GM21528 (cell line): ENCODE measurements around the gene ACACB.
A peak's percentile ranks its signal among the peaks of the same experiment; 100 is the strongest.
"Not testable (repeated sequence)": the region's sequence is repeated elsewhere in the genome, so short reads cannot be mapped to it uniquely, and the experiment has no call there.

ENCODE experiments used
- ATAC-seq: cut with Tn5 transposase; IDR thresholded peaks from one replicate; pipeline ENCODE4 v1.9.1; 2021; ENCODE audit warnings: mild to moderate bottlenecking, moderate library complexity; ENCODE audit not compliant: unreplicated experiment, low FRiP score

Gene ACACB

DNA sequence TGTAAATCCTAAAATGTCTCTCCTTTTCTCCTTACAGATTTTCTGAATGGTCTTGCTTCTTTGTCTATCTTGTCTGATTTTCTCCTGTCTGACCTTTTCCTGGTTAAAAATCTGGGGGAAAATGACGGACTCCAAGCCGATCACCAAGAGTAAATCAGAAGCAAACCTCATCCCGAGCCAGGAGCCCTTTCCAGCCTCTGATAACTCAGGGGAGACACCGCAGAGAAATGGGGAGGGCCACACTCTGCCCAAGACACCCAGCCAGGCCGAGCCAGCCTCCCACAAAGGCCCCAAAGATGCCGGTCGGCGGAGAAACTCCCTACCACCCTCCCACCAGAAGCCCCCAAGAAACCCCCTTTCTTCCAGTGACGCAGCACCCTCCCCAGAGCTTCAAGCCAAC, 23.0 kb downstream of the ACACB start:
- no peak for ATAC-seq

DNA sequence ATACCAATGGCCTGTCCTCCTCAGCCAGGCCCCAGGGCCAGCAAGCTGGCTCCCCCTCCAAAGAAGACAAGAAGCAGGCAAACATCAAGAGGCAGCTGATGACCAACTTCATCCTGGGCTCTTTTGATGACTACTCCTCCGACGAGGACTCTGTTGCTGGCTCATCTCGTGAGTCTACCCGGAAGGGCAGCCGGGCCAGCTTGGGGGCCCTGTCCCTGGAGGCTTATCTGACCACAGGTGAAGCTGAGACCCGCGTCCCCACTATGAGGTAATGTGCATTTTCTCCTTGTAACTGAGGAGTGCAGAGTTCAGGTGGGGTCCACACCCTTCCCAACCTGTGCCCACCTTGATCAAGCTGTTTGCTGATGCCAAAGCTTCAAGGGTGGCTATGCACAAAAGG, 23.4 kb downstream of the ACACB start:
- no peak for ATAC-seq

DNA sequence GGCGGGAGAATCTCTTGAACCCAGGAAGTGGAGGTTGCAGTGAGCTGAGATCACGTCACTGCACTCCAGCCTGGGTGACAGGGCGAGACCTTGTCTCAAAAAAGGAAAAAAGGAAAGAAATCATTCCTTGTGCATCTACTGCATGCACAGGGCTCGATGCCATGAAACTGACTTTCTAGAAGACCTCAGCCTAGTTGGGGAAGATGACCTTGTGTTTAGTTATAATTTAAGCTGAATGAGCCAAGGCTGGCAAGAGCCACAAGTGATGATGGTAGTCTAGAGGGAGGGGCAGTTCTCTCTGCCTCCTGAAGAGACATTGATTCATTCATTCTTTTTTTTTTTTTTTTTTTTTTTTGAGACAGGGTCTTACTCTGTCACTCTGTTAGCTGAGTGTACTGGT, 24.2 kb downstream of the ACACB start:
- ATAC-seq = no peak

DNA sequence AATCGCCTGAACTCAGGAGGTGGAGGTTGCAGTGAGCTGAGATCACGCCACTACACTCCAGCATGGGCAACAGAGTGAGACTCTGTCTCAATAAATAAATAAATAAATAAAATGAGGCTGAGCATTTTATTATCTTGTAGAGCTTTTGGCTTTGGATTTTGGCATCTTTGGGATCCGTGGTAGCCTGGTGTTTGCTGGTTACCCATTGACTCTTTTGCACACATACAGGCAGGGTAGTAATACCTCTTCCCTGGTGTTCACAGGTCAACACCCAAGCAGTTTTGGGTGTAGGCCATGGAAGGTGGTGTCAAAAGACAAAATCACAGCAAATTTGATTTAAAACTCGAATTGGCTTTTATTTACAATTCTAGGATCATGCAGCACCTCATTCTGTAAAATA, 27.8 kb downstream of the ACACB start:
- ATAC-seq = no peak

DNA sequence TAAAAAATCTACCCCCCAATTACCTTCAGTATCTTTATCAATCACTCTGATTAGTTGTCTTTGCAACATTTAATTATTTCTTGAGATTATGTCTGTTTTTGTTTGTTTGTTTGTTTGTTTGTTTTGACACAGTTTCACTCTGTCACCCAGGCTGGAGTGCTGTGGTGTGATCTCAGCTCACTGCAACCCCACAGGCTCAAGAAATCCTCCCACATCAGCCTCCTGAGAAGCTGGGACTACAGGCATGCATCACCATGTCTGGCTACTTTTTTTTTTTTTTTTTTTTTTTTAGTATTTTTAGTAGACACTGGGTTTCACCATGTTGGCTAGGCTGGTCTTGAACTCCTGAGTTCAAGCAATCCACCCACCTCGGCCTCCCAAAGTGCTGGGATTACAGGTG, 30.7 kb downstream of the ACACB start:
- not testable (repeated sequence) for ATAC-seq

DNA sequence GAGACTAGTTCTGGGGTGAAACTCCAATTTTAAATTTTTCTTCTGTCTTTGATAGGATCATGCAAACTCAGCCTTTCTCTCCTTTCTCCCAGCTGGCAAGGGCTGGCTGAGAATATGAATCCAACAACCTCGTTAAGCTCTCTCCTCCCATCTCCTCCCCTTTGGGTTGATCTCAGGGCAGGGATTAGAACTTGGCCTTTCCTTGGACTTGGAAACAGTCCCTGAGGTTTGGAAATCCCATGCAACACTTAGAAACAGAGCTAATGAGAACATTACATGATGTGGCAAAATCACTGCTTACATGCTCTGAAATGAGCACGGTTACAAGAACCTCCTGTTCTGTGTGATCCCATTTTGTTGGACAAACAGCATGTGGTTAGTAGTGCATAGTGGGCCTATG, 31.6 kb downstream of the ACACB start:
- ATAC-seq = no peak

DNA sequence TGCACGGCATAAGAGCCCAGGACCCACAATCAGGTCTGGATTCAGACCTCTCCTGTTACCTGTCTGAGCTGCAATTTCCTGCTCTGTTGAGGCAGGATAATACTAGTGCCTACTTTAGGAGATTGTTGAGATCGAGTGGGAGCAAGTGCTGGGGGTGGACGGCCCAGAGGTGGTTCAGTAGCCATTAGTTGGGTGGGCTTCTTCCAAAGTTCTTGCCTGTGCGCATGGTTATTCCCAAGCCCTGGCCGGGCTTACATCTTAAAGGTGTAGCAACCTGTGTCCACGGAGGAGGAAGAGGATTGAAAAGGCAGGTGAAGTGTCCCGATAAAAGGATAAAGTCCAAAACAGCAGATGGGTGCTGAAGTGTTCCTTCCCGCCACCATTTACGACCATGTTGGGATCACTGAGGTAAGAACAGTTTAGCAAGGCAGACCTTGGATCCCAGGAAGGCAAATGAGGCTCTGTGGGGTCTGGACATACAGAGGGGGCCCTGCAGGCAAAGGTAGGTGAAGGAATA, 33.8 kb downstream of the ACACB start:
- ATAC-seq = no peak

DNA sequence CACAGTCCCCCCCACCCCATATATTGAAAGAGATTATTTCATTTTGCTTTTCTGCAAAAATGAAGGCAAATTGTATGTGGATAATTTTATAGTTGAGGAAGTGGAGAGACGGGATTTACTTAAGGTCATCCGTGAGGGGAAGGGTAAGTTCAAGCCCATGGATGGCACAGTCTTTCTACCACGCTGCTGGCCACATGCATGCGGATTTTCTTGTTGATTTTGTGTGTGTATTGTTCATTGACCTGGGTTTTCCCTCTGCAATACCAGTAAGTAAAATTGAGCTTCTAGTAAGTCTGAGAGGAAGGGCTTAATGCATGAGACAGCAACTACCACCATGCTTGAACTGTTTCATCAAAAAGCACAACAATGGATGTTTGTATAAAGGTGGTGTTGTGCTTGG, 35.1 kb downstream of the ACACB start:
- no peak for ATAC-seq

DNA sequence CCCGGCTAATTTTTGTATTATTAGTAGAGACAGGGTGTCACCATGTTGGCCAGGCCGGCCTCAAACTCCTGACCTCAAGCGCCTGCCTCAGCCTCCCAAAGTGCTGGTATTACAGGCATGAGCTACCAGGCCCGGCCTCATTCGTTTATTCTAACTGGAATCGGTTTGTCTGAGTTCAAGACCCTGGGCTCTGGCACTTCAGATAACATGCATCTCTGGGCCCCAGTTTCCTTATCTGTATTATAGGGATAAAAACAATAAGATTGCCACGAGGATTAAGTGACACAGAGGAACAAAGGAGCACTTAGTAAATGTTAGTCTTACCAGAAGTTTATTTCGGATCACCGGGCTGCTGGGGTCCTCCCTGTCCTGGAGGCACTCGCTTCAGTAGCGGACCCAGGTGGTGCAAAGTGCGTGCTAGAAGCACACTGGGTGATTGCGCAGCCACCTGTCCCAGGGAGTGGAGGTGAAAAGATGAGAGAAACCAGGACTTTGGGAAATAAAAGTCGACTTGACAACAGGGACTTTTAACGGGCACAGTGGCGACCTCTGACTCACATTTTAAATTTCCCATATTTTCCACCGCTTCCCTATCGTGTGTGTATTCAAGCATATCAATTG, 37.5 kb downstream of the ACACB start:
- ATAC-seq = no peak

DNA sequence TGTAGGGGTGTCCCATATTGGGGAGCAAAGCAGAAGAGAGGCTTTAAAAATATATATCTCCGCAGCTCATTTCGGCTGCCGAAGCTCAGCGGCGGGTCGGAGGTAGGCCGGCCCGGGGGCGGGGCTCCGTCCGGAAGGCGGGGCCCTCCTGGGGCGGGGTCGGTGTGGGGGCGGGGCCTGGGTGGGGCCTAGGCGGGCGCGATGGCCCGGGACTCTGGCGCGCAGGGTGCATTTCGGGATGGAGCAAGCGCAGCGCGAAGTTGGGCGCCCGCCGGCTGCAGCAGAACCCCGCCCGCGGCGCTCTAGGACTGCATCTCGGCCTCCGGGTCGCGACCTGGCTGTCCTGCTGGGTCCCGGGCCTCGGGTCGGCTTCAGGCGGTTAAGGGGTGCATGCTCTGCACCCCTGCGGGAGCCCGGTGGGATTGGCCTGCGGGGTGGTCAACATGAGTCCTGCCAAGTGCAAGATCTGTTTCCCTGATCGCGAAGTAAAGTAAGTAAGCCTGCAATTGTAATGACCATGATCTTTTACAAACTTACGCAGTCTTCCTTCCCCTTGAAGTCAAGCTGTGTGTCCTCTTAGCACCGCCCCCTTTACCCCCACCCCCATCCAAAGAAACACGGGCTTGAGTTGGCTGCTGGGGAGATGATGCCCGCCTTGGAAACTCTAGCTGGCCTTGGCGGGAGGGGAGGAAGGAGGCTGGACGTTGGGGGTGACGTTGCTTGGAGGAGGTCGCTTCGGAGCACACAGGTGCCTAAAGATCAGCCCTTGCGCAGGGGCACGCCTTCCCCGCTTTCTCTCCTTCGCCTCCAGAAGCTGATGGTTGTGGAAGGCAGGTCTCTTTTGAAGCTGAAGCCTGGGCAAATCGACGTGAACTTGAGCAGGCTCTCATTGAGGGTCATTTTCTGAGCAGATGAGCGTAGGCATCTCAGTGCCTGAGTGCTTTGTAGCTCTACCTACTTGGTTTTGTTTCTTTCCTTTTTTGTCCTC, 38.4 kb downstream of the ACACB start:
- peak; percentile 92 for ATAC-seq

DNA sequence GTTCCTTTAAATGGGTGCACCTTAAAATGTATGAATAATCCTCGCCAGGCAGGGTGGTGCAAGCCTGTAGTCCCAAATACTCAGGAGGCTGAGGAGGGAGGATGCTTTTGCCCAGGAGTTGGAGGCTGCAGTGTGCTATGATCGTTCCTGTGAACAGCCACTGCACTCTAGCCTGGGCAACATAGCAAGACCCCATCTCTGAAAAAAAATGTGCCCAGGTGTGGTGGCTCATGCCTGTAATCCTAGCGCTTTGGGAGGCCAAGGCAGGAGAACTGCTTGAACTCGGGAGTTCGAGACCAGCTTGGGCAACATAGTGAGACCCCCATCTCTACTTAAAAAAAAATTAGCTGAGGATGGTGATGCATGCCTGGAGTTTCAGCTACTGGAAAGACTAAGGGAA, 39.6 kb downstream of the ACACB start:
- no peak for ATAC-seq

DNA sequence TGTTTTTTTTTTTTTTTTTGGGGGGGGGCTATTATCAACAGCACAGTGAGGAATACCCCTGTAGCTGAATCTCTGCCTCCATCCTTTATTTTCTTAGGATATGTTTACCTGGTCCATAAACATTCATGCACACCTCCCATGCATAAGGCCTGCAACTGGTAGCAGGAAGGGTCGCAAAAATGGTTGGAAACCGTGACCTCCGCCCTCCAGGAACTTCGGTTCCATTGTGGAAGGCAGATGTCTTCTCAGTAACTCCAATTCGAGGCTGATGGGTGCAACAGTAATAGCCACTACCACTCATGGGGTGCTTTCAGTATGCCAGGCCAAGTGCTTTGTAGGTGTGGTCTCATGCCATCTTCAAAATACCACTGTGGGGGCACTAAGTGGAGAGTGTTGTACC, 40.2 kb downstream of the ACACB start:
- ATAC-seq = no peak

DNA sequence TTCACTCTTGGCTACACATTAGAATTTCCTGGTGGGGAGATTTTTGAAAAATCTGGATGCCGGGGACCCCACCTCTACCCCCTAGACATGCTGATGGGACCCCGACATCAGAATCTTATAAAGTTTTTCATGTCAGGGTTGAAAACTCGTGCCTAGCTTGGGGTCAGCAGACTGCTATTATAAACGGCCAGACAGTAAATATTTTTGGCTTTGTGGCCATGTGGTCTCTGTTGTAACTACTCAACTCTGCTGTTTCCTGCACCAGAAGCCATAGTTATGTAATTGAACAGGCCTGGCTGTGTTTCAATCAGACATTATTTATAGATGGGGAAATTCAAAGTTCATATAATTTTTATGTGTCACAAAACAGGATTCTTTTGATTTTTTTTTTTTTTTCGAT, 41.6 kb downstream of the ACACB start:
- no peak for ATAC-seq

DNA sequence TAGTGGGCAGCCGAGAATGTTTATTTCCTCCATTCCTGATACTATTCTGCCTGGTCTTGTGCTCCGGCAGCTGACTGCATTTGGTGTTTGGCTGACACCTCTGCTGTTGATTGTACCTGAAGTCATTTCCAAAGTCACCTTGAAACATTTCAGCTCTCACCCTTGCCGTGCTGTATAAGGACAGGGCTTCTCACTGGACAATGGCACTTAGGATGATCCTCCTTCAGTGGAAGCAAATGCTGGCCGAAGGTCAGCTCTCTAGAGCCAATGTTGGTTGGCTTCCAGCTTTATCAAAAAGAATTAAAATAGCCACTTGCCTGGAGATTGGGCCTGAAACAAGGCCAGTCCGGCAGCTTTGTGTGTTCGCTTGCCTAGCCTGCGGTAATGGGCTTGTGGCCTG, 44.0 kb downstream of the ACACB start:
- no peak for ATAC-seq

DNA sequence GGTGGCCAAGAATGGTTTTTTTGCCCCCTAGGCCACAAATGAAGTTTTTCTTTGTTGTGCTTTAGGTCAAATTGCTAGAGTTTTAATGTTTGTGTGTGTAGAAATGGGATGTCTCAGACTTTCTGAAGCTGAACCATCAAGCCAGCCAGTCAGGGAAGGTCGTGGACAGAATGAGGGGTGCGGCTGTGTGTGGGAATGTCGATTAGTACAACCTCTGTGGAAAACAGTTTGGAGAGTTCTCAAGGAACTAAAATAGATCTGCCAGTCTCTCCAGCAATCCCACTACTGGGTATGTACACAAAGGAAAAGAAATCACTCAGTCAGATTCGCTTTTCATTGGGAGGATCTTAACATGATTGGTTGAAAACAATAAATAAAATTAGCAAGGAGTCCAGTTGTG, 44.5 kb downstream of the ACACB start:
- no peak for ATAC-seq

DNA sequence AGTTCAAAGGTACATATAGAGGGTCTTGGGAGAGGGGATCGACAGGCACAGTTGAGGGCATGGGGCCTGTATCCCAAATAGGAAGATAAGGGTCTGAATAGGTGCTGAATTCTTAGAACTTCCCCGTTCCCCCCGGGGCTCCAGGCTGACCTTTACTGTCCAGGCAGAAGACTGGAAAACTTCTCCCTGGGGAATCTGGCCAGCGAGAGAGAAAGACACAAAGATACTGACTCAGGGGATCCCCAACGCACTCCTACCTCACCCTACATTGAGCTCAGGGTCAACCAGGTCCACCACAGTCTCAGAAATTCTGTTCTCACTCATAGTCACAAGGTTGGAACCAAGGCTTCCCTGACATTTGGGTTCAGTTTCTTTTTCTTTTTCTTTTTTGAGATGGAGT, 46.2 kb downstream of the ACACB start:
- no peak for ATAC-seq

DNA sequence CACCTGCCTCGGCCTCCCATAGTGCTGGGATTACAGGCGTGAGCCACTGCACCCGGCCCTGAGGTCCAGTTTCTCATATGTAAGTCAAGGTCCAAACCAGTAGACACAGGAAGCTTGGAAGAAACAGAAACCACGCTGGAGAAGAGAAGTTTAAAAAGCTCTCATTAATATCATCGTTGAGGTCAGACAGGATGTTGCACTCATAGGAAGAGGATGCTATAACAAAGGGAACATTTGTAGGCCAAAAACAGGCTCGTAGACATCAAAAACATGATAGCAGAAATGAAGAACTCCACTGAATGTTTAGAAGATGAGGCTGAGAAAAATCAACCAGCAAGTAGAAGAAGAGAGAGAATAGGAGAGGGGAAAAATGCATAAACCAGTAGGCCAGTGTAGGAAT, 46.8 kb downstream of the ACACB start:
- ATAC-seq = no peak

DNA sequence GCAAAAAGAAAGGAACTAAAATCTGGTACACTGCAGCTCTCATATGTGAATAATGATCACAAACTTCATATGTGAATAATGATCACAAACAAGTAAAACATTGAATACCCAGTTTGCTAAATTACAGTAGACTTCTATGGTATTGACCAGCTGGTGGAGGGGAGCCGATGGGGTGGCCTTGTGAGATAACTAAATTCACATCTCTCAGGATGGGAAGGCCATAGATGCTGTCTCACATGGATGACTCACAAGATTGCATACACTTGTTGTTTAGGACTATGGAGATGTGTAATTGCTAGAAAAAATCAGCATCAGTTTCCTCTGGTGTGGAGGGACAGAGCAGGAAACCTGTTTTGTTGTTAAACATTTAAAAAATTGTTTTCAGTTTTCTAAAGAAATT, 49.2 kb downstream of the ACACB start:
- ATAC-seq = no peak

DNA sequence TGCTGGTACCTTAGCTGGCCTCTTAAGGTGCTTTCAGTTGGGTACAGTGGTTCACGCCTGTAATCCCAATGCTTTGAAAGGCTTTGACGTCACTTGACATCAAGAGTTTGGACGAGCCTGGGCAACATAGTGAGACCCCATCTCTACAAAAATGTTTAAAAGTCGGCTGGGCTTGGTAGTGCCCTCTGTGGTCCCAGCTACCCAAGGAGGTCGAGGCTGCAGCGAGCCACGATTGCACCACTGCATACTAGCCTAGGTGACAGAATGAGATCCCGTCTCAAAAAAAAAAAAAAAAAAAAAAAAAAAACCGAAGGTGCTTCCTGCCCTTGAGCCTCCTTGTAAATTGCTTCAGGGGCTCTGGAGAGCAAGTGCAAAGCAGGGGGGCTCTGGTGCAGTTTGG, 50.0 kb downstream of the ACACB start:
- no peak for ATAC-seq

DNA sequence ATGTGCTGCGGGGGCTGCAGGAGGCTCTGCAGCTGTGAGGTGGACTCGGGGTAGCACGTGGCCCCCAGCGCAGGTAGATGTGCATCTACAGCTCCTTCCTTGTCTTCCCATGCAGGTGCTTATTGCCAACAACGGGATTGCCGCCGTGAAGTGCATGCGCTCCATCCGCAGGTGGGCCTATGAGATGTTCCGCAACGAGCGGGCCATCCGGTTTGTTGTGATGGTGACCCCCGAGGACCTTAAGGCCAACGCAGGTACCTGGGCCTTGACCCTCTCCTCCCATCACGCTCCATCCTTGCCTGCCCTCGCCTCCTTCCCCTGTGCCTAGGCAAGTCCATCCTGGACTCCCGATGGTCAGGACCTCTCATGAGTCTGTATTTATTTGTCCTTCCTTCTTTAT, 51.4 kb downstream of the ACACB start:
- no peak for ATAC-seq

DNA sequence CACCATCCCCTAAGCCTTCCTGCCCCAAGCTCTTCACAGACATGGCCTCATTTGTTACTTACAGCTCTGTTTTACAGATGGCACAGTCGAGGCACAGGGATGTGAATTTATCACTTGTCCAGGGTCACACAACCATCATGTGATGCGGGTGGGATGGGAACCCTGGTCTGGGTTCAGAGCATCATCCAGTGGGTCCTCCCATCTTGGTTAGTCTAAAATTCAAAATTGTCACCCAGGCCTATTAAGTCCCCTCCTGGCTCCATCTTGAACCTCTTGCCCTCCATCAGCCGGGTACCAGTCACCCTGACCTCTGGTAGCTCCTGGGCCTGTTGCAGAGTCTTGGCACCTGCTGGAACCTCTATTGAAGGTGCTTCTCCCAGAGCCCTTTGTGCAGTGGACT, 52.9 kb downstream of the ACACB start:
- no peak for ATAC-seq

DNA sequence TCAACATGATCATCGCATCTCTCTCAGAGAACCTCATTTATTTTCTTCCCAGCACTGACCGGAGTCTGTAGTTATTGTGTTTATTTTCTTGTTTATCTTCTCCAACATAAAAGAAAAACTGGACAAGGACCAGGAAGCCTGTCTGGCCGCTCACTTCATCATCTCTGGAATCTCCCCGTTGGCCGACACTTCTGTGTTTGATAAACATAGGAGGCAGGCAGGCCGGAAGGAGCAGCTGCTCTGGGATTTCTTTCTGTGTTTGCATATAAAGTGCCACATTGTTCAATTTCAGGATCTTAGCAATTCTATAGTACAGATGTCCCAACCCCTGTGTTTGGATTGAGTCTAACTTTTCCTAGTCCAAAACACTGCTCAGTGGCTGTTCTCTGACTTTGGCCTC, 53.3 kb downstream of the ACACB start:
- ATAC-seq = no peak
